Loucy (cell line): ENCODE data around the gene GRID1.

Source experiments
- H2AFZ ChIP-seq: fragments of 200-600 bp; sonication (generic); 2 replicates; pipeline ENCODE4 v1.6.0; 2016; ENCODE audit warnings: antibody characterized with exemption, mild to moderate bottlenecking, low read length, moderate library complexity
- H3F3A ChIP-seq: fragments of 200-600 bp; 2 replicates; pipeline ENCODE4 v1.6.0; 2016; ENCODE audit warnings: antibody characterized with exemption, low read depth, mild to moderate bottlenecking
- H3K27me3 ChIP-seq: fragments of 200-600 bp; sonication (generic); 2 replicates; pipeline ENCODE4 v1.6.1; 2014; ENCODE audit warnings: low read length, mild to moderate bottlenecking; ENCODE audit not compliant: insufficient read depth, poor library complexity, severe bottlenecking
- H3K36me3 ChIP-seq: fragments of 200-600 bp; sonication (generic); 2 replicates; pipeline ENCODE4 v1.6.1; 2016; ENCODE audit warnings: low read length; ENCODE audit not compliant: insufficient read depth
- H3K4me1 ChIP-seq: fragments of 200-600 bp; sonication (generic); 2 replicates; pipeline ENCODE4 v1.5.1; 2014; ENCODE audit warnings: low read length, mild to moderate bottlenecking; ENCODE audit not compliant: insufficient read depth, poor library complexity, severe bottlenecking
- H3K4me2 ChIP-seq: fragments of 200-600 bp; sonication (generic); 2 replicates; pipeline ENCODE4 v1.6.0; 2014; ENCODE audit warnings: antibody characterized with exemption, low read length, low read depth, mild to moderate bottlenecking; ENCODE audit not compliant: poor library complexity, severe bottlenecking
- H3K4me3 ChIP-seq: fragments of 200-600 bp; sonication (generic); 2 replicates; pipeline ENCODE4 v1.5.1; 2014; ENCODE audit warnings: low read length, mild to moderate bottlenecking, mixed read lengths; ENCODE audit not compliant: poor library complexity, severe bottlenecking
- H3K79me2 ChIP-seq: fragments of 200-600 bp; sonication (generic); 2 replicates; pipeline ENCODE4 v1.6.1; 2014; ENCODE audit warnings: low read length; ENCODE audit not compliant: insufficient read depth
- H3K9ac ChIP-seq: fragments of 200-600 bp; sonication (generic); 2 replicates; pipeline ENCODE4 v1.6.0; 2014; ENCODE audit warnings: mild to moderate bottlenecking, low read depth, low read length, moderate library complexity; ENCODE audit not compliant: poor library complexity, severe bottlenecking
- H3K9me2 ChIP-seq: fragments of 200-600 bp; sonication (generic); replicated peaks from 2 replicates; pipeline ENCODE4 v1.6.1; 2016; ENCODE audit warnings: low read depth, low read length, mixed read lengths
- H3K9me3 ChIP-seq: fragments of 200-600 bp; sonication (generic); 2 replicates; pipeline ENCODE4 v1.6.1; 2014; ENCODE audit warnings: mild to moderate bottlenecking, antibody characterized with exemption, low read length, low read depth; ENCODE audit not compliant: insufficient read depth
- H4K20me1 ChIP-seq: fragments of 200-600 bp; sonication (generic); 2 replicates; pipeline ENCODE4 v1.6.0; 2014; ENCODE audit warnings: antibody characterized with exemption, low read length, mild to moderate bottlenecking; ENCODE audit not compliant: insufficient read depth, poor library complexity, severe bottlenecking
- CTCF ChIP-seq: fragments of 200-600 bp; sonication (generic); conservative IDR thresholded peaks from 2 replicates; pipeline ENCODE4 v1.5.1; 2014; ENCODE audit warnings: mild to moderate bottlenecking, antibody characterized with exemption, low read length
- EZH2phosphoT487 ChIP-seq: fragments of 200-600 bp; IDR thresholded peaks from 2 replicates; pipeline ENCODE4 v1.6.1; 2018; ENCODE audit warnings: antibody characterized with exemption, mild to moderate bottlenecking, moderate library complexity, borderline replicate concordance

Gene GRID1

GRCh38 chr10:85608706-85609105 lies 757.9 kb downstream of the GRID1 start:
- H3K9me2 ChIP-seq: no peaks in the 10 kb centered on the region
- no peaks in the 10 kb centered on the region for H3K36me3 ChIP-seq
- H2AFZ ChIP-seq: no peak overlapping the region
- TF ChIP-seq CTCF: no peak
- TF ChIP-seq EZH2phosphoT487: no peak
- no peaks in the 10 kb centered on the region for H3K79me2 ChIP-seq
- no peaks in the 10 kb centered on the region for H3K9me3 ChIP-seq
- H3K4me3 ChIP-seq: no peak overlapping the region
- H3K4me1 ChIP-seq: peaks cover 16% of the 10 kb centered on the region
- no peaks in the 10 kb centered on the region for H3F3A ChIP-seq
- H3K9ac ChIP-seq: no peak overlapping the region
- no peaks in the 10 kb centered on the region for H3K27me3 ChIP-seq
- no peak overlapping the region for H3K4me2 ChIP-seq
- no peaks in the 10 kb centered on the region for H4K20me1 ChIP-seq

GRCh38 chr10:85607043-85607695 lies 759.4 kb downstream of the GRID1 start:
- H3K9ac ChIP-seq: no peak overlapping the region
- no peak overlapping the region for H2AFZ ChIP-seq
- no peak overlapping the region for H3K4me2 ChIP-seq
- H3F3A ChIP-seq: no peaks in the 10 kb centered on the region
- TF ChIP-seq EZH2phosphoT487 (no peak), CTCF (no peak)
- H4K20me1 ChIP-seq: no peaks in the 10 kb centered on the region
- H3K36me3 ChIP-seq: no peaks in the 10 kb centered on the region
- H3K4me3 ChIP-seq: no peak overlapping the region
- peaks cover 8% of the 10 kb centered on the region for H3K4me1 ChIP-seq
- no peaks in the 10 kb centered on the region for H3K79me2 ChIP-seq
- H3K27me3 ChIP-seq: no peaks in the 10 kb centered on the region
- no peaks in the 10 kb centered on the region for H3K9me3 ChIP-seq
- H3K9me2 ChIP-seq: no peaks in the 10 kb centered on the region

- H2AFZ ChIP-seq: no peak overlapping the region
Measured at GRCh38 chr10:85606401-85606800, 760.2 kb downstream of the GRID1 start.

More at GRCh38 chr10:85606401-85606800, 760.2 kb downstream of the GRID1 start:
- H3K4me3 ChIP-seq: no peak overlapping the region
- H3F3A ChIP-seq: no peaks in the 10 kb centered on the region
- no peaks in the 10 kb centered on the region for H3K9me3 ChIP-seq
- H3K9ac ChIP-seq: no peak overlapping the region
- TF ChIP-seq CTCF (no peak), EZH2phosphoT487 (no peak)
- H3K79me2 ChIP-seq: no peaks in the 10 kb centered on the region
- H3K36me3 ChIP-seq: no peaks in the 10 kb centered on the region
- H4K20me1 ChIP-seq: no peaks in the 10 kb centered on the region
- H3K27me3 ChIP-seq: no peaks in the 10 kb centered on the region
- no peak overlapping the region for H3K4me2 ChIP-seq
- H3K4me1 ChIP-seq: peaks cover under 1% of the 10 kb centered on the region
- H3K9me2 ChIP-seq: no peaks in the 10 kb centered on the region
